DOHH2 (cell line): ENCODE data around the gene EIF4A3.

ENCODE experiments used
- EZH2phosphoT487 ChIP-seq: fragments of 200-600 bp; sonication (generic); IDR thresholded peaks from 2 replicates; pipeline ENCODE4 v1.6.1; 2017; ENCODE audit warnings: borderline replicate concordance, mild to moderate bottlenecking, antibody characterized with exemption, low read length, moderate library complexity, mixed read lengths
- TF ChIP-seq, protein P1 (sequence below): fragments of 200-600 bp; sonication (generic); IDR thresholded peaks from one replicate; pipeline ENCODE4 v1.5.1; 2014; ENCODE audit warnings: antibody characterized with exemption, mild to moderate bottlenecking, low read depth, low read length; ENCODE audit not compliant: poor library complexity, severe bottlenecking

- TF ChIP-seq, protein P1, sequence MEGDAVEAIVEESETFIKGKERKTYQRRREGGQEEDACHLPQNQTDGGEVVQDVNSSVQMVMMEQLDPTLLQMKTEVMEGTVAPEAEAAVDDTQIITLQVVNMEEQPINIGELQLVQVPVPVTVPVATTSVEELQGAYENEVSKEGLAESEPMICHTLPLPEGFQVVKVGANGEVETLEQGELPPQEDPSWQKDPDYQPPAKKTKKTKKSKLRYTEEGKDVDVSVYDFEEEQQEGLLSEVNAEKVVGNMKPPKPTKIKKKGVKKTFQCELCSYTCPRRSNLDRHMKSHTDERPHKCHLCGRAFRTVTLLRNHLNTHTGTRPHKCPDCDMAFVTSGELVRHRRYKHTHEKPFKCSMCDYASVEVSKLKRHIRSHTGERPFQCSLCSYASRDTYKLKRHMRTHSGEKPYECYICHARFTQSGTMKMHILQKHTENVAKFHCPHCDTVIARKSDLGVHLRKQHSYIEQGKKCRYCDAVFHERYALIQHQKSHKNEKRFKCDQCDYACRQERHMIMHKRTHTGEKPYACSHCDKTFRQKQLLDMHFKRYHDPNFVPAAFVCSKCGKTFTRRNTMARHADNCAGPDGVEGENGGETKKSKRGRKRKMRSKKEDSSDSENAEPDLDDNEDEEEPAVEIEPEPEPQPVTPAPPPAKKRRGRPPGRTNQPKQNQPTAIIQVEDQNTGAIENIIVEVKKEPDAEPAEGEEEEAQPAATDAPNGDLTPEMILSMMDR, result no peak
- TF ChIP-seq EZH2phosphoT487, result no peak
Measured at GRCh38 chr17:80189611-80190010, 42.7 kb upstream of the EIF4A3 start.
